NCI-H2196 (cell line): ENCODE data around the gene ZBTB45.
"Not testable (repeated sequence)": the region's sequence is repeated elsewhere in the genome, so short reads cannot be mapped to it uniquely, and the experiment has no call there.

Source experiments
- DNase-seq: peaks from one replicate; lab custom pipeline; 2025; ENCODE audit not compliant: unreplicated experiment; lab: John Stamatoyannopoulos, UW

ZBTB45 gene

DNA sequence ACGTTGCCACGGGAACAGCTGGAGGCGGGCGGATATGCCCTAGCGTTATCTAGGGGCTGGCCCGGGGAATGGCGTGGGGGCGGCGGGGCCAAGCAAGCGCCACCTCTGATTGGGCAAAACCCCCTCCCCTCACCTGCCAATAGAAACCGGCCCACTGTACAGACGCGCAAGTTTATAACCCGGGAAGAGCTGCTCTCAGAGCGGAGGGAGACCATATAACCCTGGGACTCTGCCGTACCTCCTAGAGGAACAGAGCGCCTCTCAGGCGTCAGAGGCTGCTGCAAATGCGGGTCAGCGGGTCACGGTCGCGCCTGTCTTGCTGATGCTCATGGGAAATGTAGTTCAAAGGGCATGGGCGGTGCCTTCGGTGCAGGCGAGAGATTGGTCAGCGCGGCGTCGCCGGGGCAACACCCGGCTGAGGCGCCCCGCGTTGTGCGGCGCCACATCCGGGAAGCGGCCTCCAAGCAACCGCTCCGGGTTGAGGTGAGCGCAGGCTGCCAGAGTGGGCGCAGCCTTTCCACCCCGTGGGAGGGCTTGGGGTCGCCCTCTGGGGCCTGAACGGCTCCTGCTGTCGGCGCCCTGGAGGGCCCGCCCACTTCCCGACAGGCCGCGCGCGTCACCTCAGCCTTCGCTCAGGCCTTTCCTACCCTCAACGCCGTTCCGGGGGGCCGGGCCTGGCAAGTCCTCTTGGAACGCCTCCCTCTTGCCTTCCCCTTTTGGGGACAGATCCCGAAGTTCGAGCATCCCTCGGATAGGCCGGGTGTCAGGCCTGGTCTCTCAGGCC, 43.7 kb downstream of the ZBTB45 start, which contains the start of gene ZNF446:
Gene ZNF446 (plus strand): TSS at position 639 of the 784 bp plus-strand sequence. CDS start 867 bp downstream, outside the sequence.
- peak; percentile 97 for DNase-seq

DNA sequence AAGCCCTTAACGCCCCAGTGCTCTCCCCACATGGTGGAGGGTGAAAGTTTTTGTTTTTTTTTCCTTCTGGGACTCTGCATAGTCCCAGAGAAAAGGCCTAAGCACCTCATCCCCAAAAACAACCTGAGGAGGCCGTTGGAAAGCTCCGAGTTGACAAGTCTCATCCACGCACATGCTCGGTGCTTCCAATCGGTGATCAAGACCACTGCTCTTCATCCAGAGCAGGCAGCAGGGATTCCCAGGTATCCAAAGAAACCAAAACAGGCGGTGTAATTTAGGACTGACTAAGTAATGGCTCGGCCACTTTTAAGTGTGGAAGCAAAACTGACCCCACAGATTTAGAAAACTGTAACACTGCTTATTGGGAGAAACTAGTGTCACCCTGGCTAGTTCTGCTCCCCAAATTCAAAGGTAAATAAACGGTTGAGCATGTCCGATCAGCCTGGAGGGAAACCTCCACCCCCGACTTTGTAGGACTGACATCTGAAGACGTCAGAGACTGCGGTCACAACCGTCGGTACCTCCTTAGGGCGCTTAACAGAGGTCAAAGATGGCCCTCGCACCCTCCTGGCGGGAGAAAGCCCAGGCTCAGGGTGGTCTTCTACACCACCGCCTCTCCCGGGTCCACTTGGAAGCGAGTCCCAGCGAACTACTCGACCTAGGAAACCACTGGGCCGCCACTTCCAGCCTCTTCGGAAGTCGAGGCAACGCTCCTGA, 44.5 kb downstream of the ZBTB45 start:
- no peak for DNase-seq

DNA sequence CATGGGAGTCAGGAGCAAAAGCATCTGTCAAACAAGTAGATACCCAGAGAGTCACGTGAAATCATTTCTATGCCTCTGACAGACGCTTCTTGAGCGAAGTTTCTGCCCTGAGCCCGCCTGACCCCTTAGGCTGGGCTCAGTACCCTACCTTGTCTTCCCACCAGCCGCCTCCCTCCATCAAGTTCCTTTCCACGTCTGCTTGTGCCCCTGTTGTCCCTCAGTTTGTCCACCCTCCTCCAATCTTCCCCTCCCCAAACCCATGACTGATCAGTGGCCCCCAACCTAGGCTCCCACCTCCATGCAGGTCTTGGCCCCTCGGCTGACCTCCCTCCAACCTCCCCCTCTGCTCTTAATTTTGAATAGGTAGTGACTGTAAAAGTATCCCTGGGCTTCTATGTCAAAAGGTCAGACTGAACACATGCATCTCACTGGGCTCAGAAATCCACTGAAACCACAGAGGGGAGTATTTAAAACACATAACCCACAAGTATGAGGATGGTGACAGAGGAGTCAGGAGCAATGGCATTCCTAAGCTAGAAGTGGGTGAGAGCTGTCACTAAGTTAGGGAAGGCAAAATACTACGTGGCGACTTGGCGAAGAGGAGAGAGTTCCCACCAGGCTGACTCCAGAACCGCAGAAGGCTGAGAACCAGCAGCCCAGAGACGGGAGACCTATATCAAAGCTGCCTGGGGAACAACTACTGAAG, 45.2 kb downstream of the ZBTB45 start:
- DNase-seq, result no peak

DNA sequence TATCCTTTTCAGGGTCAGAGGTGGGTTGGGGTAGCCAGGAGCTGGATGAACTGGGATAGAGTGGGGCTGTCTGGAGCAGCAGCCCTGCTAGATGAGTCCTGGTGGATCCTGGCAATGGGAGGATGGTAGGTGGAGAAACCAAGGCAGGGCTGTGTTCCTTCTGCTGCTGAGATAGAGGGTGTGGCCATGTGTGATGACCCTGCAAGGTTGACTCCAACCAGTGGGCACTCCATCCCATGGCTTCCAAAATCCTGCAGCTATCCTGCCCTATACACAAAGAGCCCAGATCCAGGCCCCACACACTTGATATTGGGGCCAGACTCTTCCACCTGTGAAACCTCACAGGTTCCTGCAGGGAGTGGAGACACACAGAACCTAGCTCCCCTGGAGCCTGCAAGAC, 45.8 kb downstream of the ZBTB45 start:
- no peak for DNase-seq

DNA sequence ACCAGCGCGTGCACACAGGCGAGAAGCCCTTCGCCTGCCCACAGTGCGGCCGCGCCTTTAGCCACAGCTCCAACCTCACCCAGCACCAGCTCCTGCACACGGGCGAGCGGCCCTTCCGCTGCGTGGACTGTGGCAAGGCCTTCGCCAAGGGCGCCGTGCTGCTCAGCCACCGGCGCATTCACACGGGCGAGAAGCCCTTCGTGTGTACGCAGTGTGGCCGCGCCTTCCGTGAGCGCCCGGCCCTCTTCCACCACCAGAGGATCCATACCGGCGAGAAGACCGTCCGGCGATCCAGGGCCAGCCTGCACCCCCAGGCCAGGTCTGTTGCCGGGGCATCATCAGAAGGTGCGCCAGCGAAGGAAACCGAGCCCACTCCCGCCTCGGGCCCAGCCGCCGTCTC, 47.9 kb downstream of the ZBTB45 start:
- DNase-seq, result no peak

DNA sequence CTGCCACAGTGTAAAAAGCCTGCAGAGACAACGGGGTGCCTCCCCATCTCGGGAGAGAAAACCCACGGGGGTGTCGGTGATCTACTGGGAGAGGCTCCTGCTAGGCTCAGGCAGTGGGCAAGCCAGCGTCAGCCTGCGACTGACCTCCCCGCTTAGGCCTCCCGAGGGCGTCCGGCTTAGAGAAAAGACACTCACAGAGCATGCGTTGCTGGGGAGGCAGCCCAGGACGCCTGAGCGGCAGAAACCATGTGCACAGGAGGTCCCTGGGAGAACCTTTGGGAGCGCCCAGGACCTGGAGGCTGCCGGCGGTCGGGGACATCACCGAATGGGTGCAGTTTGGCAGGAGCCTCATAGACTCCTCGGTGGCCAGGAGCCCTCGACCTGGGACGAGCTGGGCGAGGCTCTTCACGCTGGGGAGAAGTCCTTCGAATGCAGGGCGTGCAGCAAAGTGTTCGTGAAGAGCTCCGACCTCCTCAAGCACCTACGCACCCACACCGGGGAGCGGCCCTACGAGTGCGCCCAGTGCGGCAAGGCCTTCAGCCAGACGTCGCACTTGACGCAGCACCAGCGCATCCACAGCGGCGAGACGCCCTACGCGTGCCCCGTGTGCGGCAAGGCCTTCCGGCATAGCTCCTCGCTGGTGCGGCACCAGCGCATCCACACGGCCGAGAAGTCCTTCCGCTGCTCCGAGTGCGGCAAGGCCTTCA, 48.6 kb downstream of the ZBTB45 start:
- DNase-seq, result not testable (repeated sequence)

DNA sequence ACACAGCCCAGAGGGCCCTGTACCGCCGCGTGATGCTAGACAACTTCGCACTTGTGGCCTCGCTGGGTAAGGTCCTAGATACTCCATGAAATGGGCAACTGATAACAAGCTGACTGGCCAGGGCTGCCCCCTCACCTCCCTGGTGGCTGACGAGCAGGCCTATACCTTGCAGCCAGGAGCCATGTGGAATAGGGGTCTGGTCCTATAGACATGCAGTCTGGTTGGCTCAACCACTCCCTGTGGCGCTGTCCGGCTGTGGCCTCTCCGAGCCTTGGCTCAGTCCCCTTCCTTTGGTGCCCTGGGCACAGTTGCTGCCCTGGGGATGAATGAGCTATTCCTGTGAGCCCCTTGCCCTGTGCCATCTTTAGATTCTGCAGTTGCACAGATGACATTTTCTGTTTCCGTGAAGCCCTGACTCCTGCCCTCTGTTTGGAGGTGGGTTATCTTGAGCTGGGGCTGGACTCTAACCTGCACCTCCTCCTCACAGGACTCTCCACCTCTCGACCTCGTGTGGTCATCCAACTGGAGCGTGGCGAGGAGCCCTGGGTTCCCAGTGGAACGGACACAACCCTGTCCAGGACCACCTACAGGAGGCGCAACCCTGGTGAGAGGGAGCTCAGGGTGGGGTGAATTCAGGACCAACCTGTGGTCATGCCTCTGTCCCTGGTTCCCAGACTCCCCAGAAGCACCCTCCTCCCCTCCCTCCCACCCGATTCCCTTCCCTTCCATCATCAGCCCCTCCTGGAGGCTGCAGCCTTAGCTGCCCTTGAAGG, 50.2 kb downstream of the ZBTB45 start:
- DNase-seq, result no peak

DNA sequence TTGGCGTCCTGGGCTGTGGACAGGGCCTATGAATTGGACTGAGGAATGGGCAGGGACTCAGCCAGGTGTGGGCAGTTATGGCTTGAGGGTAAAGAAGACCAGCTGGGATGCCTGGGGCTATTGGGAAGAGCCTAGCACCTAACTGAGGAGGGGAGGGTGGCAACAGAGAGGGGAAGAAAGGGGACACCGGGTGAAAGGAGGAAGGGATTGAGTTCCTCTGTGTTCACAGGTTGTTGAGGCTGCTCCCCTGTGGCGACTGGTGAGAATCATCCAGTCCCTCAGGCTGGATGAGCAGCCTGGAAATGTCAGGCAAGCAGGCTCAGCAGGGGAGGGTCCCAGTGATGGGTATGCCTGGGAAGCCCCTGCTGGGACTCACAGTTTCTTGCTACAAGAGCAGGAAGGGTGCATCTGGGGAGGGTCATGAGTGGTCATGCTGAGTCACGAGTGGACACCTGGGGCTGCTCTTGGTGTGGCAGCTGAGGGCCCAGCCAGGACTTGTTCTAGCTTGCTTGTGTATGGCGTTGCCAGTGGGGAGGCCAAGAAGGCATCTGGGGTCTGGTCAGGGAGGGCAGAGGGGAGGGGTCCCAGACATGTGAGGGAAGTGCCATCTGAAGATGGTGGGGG, 51.3 kb downstream of the ZBTB45 start:
- DNase-seq, result no peak

DNA sequence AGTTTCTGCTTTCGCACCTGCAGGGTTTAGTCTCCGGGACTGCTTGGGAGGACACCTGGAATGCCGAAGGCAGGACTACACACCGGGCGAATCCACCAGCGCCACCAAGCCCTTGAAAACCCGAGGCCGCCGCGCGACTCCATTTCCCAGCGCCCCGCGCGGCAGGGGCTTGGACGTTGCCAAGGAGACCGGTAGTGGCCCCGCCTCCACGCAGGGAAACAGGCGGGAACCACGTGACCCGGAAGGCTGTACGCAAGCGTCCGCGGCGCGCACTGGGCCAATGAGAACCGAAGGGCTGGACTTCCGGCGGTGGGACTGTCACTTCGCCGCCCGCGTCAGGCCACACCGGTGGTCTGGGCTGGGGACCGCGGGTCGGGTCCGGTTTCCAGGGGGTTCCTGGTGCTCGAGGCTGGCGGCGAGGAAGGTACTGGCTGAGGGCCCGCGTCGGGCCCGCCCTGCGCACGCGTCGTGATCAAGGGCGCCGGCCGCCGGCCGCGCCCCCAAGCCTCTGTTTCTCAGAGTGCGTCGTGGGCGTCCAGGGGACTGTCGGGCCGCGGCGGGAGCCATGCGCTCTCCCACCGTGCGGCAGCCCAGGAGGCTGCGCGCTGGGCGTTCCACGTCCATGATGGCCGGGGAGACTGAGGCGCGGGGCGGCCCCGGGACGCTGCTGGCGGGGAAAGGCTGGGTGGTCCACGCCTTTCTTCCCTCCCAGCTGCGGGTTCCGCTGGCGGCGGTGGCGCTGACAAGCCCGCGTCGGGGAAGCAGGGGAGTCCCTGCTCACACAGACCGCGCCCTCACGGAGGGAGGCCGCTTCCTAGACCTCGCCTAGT, 52.6 kb downstream of the ZBTB45 start, which contains the start of gene ZNF324:
Gene ZNF324 (plus strand): TSS at position 321 of the 830 bp plus-strand sequence. CDS start 2,106 bp downstream, outside the sequence.
- peak; percentile 98 for DNase-seq

DNA sequence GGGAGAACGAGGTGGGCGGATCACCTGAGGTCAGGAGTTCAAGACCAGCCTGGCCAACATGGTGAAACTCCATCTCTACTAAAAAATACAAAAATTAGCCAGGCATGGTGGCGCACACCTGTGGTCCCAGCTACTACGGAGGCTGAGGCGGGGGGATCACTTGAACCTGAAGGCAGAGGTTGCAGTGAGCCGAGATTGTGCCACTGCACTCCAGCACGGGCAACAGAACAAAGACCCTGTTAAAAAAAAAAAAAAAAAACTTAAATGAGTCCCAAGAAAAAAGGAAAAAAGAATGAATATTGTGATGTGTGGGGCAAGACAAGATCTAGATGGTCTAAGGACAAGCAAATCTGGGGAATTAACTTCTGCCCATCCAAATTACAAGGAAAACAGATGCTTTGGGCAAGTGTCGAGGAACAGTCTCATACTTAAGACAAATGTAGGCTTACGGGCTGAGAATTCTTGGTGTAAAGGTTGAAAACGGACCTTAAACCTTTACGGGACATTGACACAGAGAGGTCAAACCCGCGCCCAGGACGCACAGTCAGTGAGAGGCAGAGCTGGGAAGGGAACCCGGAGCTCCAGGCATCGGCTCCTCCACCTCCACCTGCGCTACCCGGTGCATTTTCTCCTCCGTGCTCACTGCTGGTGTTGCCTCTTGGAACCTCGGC, 53.4 kb downstream of the ZBTB45 start:
- no peak for DNase-seq
